CD14-positive monocyte (primary cell): ENCODE data around the gene ABCA3. TPM values are rescaled to one million over a fixed set of nuclear protein-coding genes. Genes with fewer than 3 reads are reported as not detected.

ENCODE experiments used
- DNase-seq, 3 donors: peaks; one replicate each; pipeline ENCODE4 v3.0.0-alpha.2; 2011 to 2022
- H2AFZ ChIP-seq: 2 replicates; pipeline ENCODE4 v1.6.0; 2012; ENCODE audit warnings: mild to moderate bottlenecking, low read depth, low read length, inconsistent platforms; ENCODE audit not compliant: insufficient read depth, poor library complexity, severe bottlenecking
- H3K27ac ChIP-seq, 2 donors: 1 replicate in 1 of 2; 2 replicates in 1 of 2; pipeline ENCODE4 v1.5.1; 2012 to 2013; ENCODE audit warnings: low read length in 2 of 2, control low read depth in 1 of 2, inconsistent platforms in 1 of 2, low read depth in 1 of 2, mild to moderate bottlenecking in 1 of 2
- H3K27me3 ChIP-seq, 2 donors: one replicate each; pipeline versions ENCODE4 v1.6.0 to v1.6.1; 2011 to 2013; ENCODE audit warnings: low read length in 2 of 2; ENCODE audit not compliant: control insufficient read depth in 2 of 2, insufficient read depth in 2 of 2
- H3K36me3 ChIP-seq, 2 donors: replicated peaks in 1 of 2; 1 replicate in 1 of 2; 2 replicates in 1 of 2; pipeline versions ENCODE4 v1.5.1 to v1.6.1; 2012 to 2013; ENCODE audit warnings: low read length in 2 of 2, control low read depth in 1 of 2, inconsistent platforms in 1 of 2, mild to moderate bottlenecking in 1 of 2; ENCODE audit not compliant: insufficient read depth in 2 of 2, control insufficient read depth in 1 of 2
- H3K4me1 ChIP-seq, 2 donors: 1 replicate in 1 of 2; 2 replicates in 1 of 2; pipeline versions ENCODE4 v1.5.1 to v1.6.1; 2012 to 2013; ENCODE audit warnings: low read length in 2 of 2, control low read depth in 1 of 2, inconsistent platforms in 1 of 2, mild to moderate bottlenecking in 1 of 2, moderate library complexity in 1 of 2; ENCODE audit not compliant: insufficient read depth in 2 of 2, control insufficient read depth in 1 of 2
- H3K4me2 ChIP-seq: replicated peaks from 2 replicates; pipeline ENCODE3; 2012; ENCODE audit warnings: low read length, moderate library complexity, mild to moderate bottlenecking; ENCODE audit not compliant: poor library complexity, severe bottlenecking; ENCODE audit errors: extremely low read depth
- H3K4me3 ChIP-seq, 3 experiments: fragments of 200-600 bp in 1 of 3; sonication (generic) in 1 of 3; replicated peaks in 1 of 3; 1 replicate in 2 of 3; 2 replicates in 1 of 3; pipeline ENCODE4 v1.5.1; 2011 to 2013; ENCODE audit warnings: low read length in 3 of 3, mild to moderate bottlenecking in 3 of 3, control low read depth in 2 of 3, low read depth in 2 of 3, inconsistent platforms in 1 of 3, moderate library complexity in 1 of 3
- H3K79me2 ChIP-seq: 2 replicates; pipeline ENCODE4 v1.6.0; 2012; ENCODE audit warnings: mild to moderate bottlenecking, control low read depth, inconsistent platforms, low read length, moderate library complexity; ENCODE audit not compliant: insufficient read depth
- H3K9ac ChIP-seq: 2 replicates; pipeline ENCODE4 v1.6.0; 2017; ENCODE audit warnings: low read length, mild to moderate bottlenecking; ENCODE audit not compliant: insufficient read depth, poor library complexity, severe bottlenecking
- H3K9me3 ChIP-seq, 2 donors: replicated peaks in 1 of 2; 1 replicate in 1 of 2; 2 replicates in 1 of 2; pipeline versions ENCODE4 v1.5.1 to v1.6.1; 2012 to 2013; ENCODE audit warnings: low read length in 2 of 2, control low read depth in 1 of 2; ENCODE audit not compliant: control insufficient read depth in 1 of 2, insufficient read depth in 1 of 2
- H4K20me1 ChIP-seq: 2 replicates; pipeline ENCODE4 v1.6.0; 2012; ENCODE audit warnings: mild to moderate bottlenecking, low read length, control low read depth, moderate library complexity; ENCODE audit not compliant: insufficient read depth
- H3K27ac Mint-ChIP-seq, 7 donors: one replicate each; pipeline ENCODE4 v1.8.0; 2020; ENCODE audit warnings: mild to moderate bottlenecking in 7 of 7, mixed read lengths in 7 of 7, moderate library complexity in 6 of 7, inconsistent platforms in 2 of 7
- H3K27me3 Mint-ChIP-seq, 3 donors: one replicate each; pipeline ENCODE4 v1.8.0; 2021 to 2022; ENCODE audit warnings: low read depth in 3 of 3, mild to moderate bottlenecking in 3 of 3, mixed read lengths in 3 of 3, moderate library complexity in 3 of 3, inconsistent platforms in 1 of 3
- H3K36me3 Mint-ChIP-seq, 2 donors: one replicate each; pipeline ENCODE4 v1.8.0; 2020; ENCODE audit warnings: mixed read lengths in 2 of 2, inconsistent platforms in 1 of 2, mild to moderate bottlenecking in 1 of 2
- H3K4me1 Mint-ChIP-seq: one replicate; pipeline ENCODE4 v1.8.0; 2020; ENCODE audit warnings: mild to moderate bottlenecking, mixed read lengths
- H3K4me3 Mint-ChIP-seq, 2 donors: one replicate each; pipeline ENCODE4 v1.8.0; 2020; ENCODE audit warnings: mild to moderate bottlenecking in 2 of 2, mixed read lengths in 2 of 2, moderate library complexity in 1 of 2
- H3K9me3 Mint-ChIP-seq, 7 donors: one replicate each; pipeline ENCODE4 v1.8.0; 2020 to 2022; ENCODE audit warnings: mixed read lengths in 7 of 7, mild to moderate bottlenecking in 6 of 7, moderate library complexity in 6 of 7, inconsistent platforms in 2 of 7
- WGBS: methylation state at CpG from one replicate; pipeline ENCODE4 v1.1.5; 2013; ENCODE audit warnings: missing lambda C conversion rate; ENCODE audit not compliant: insufficient coverage; 5-methylcytosine and 5-hydroxymethylcytosine counted together
- intact Hi-C, 2 donors: fragments of 100-400 bp; cut with micrococcal nuclease; formaldehyde crosslinking; loops; one replicate each; pipeline versions ENCODE4 v1.15.0 to v1.15.1; 2023
- polyA plus RNA-seq, 3 donors: library from polyadenylated mRNA; depleted of rRNA in 1 of 3; unstranded in 2 of 3; stranded (reverse) in 1 of 3; fragments of 300-500 nt in 2 of 3; fragments of >200 nt in 1 of 3; fragmentation: Illumina TruSeq in 2 of 3; gene quantifications; 1 replicate in 2 of 3; 2 replicates in 1 of 3; pipeline ENCODE4 v1.2.3, GENCODE V29; 2012 to 2021
- TF ChIP-seq, protein P1 (sequence below): fragments of 200-600 bp; IDR thresholded peaks from one replicate; pipeline ENCODE4 v1.8.0; 2022; ENCODE audit warnings: antibody characterized with exemption, mild to moderate bottlenecking

ABCA3 gene
- polyA plus RNA-seq, 3 donors = 0.06 to 1.2 (median 0.68) TPM

DNA sequence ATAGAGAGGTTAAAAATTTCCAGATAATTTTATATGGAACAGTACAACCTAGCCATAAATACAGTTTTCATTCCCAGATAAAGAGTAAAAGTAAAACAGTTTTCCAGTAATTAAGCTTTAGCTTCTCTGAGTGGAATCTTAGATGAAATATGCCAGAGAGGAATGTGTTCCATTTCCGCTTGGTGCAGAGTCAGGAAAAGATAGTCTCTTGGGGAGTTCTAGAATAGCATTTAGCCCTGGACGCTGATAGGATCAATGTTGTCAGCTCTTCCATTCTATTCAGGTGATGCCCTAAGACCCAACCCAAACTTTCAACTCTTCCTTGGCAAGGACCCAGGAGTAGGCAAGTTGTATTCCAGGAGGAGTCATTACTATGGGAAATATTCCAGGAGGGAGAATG, 30.9 kb upstream of the ABCA3 start:
- H3K79me2 ChIP-seq = no peaks in the 10 kb centered on the region
- H3K4me2 ChIP-seq = no peak overlapping the region
- Mint-ChIP-seq H3K27me3 (peaks cover 9 to 19% (median 18%) of the 10 kb centered on the region in 3 donors), H3K9me3 (no peaks in the 10 kb centered on the region), H3K4me1 (no peaks in the 10 kb centered on the region), H3K36me3 (no peaks in the 10 kb centered on the region), H3K27ac (no peak overlapping the region), H3K4me3 (no peak overlapping the region)
- no peaks in the 10 kb centered on the region for H3K36me3 ChIP-seq
- no peak overlapping the region for H3K27ac ChIP-seq
- TF ChIP-seq, protein P1, sequence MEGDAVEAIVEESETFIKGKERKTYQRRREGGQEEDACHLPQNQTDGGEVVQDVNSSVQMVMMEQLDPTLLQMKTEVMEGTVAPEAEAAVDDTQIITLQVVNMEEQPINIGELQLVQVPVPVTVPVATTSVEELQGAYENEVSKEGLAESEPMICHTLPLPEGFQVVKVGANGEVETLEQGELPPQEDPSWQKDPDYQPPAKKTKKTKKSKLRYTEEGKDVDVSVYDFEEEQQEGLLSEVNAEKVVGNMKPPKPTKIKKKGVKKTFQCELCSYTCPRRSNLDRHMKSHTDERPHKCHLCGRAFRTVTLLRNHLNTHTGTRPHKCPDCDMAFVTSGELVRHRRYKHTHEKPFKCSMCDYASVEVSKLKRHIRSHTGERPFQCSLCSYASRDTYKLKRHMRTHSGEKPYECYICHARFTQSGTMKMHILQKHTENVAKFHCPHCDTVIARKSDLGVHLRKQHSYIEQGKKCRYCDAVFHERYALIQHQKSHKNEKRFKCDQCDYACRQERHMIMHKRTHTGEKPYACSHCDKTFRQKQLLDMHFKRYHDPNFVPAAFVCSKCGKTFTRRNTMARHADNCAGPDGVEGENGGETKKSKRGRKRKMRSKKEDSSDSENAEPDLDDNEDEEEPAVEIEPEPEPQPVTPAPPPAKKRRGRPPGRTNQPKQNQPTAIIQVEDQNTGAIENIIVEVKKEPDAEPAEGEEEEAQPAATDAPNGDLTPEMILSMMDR = no peak
- no peak overlapping the region for H3K4me3 ChIP-seq
- H3K9ac ChIP-seq = no peak overlapping the region
- no peaks in the 10 kb centered on the region for H4K20me1 ChIP-seq
- WGBS = no CpG with 5 or more reads among the region's 2 CpGs
- DNase-seq = no peak
- no peaks in the 10 kb centered on the region for H3K4me1 ChIP-seq
- peaks cover 6 to 16% of the 10 kb centered on the region in 2 donors for H3K27me3 ChIP-seq
- H2AFZ ChIP-seq = no peak overlapping the region
- no peaks in the 10 kb centered on the region for H3K9me3 ChIP-seq
- intact Hi-C loops = no loop called here

DNA sequence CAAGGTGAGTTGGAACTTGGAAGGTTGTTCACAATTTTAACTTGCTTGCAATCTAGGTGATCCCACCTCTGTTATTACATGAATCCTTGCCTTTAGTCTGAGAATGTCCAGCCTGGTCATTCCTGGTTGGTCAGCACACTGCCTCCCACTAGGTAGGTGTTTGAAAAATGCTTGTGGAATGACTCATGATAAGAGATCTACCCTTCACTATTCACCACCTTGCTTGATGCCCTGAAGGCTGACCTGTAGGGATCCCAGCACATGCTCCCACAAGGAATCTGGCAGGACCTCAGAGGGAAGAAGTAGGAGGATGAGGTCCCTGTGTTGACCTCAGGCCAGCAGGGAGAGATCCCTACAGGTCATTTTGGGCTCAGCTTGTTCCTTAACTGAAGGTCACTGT, 30.2 kb upstream of the ABCA3 start:
- TF ChIP-seq, protein P1 = no peak
- peaks cover 9 to 22% (median 18%) of the 10 kb centered on the region in 3 donors for H3K27me3 Mint-ChIP-seq
- no peak for DNase-seq
- peaks cover 6 to 16% of the 10 kb centered on the region in 2 donors for H3K27me3 ChIP-seq
- no peaks in the 10 kb centered on the region for H3K79me2 ChIP-seq
- H3K36me3 ChIP-seq = no peaks in the 10 kb centered on the region
- H3K4me2 ChIP-seq = no peak overlapping the region
- H3K27ac ChIP-seq = no peak overlapping the region
- H4K20me1 ChIP-seq = no peaks in the 10 kb centered on the region
- no peaks in the 10 kb centered on the region for H3K4me1 ChIP-seq
- no peaks in the 10 kb centered on the region for H3K4me1 Mint-ChIP-seq
- H3K9me3 ChIP-seq = no peaks in the 10 kb centered on the region
- no peak overlapping the region for H3K4me3 Mint-ChIP-seq
- no peak overlapping the region for H3K27ac Mint-ChIP-seq
- H3K9ac ChIP-seq = no peak overlapping the region
- H3K36me3 Mint-ChIP-seq = no peaks in the 10 kb centered on the region
- H2AFZ ChIP-seq = no peak overlapping the region
- no peaks in the 10 kb centered on the region for H3K9me3 Mint-ChIP-seq
- H3K4me3 ChIP-seq = no peak overlapping the region
- intact Hi-C loops = no loop called here
